GM18502 (cell line): ENCODE measurements around the gene MRPS12.
"Not testable (repeated sequence)": the region's sequence is repeated elsewhere in the genome, so short reads cannot be mapped to it uniquely, and the experiment has no call there.

Source experiments
- ATAC-seq: cut with Tn5 transposase; IDR thresholded peaks from one replicate; pipeline ENCODE4 v1.9.1; 2021; ENCODE audit warnings: mild to moderate bottlenecking; ENCODE audit not compliant: unreplicated experiment, poor library complexity

MRPS12 gene

GRCh38 chr19:38932425-38933179, 1.9 kb downstream of the MRPS12 start:
- no peak for ATAC-seq

- ATAC-seq = no peak
Measured at GRCh38 chr19:38933544-38933943, 2.8 kb downstream of the MRPS12 start.

GRCh38 chr19:38939957-38940356, 9.2 kb downstream of the MRPS12 start:
- no peak for ATAC-seq

GRCh38 chr19:38941466-38941865, 10.7 kb downstream of the MRPS12 start:
- ATAC-seq = not testable (repeated sequence)

- ATAC-seq = no peak
Measured at GRCh38 chr19:38941979-38942378, 11.2 kb downstream of the MRPS12 start.

GRCh38 chr19:38942471-38943181, 11.9 kb downstream of the MRPS12 start:
- ATAC-seq = no peak

- ATAC-seq = no peak
Measured at GRCh38 chr19:38944981-38945506, 14.3 kb downstream of the MRPS12 start.

GRCh38 chr19:38945562-38946228, 15.0 kb downstream of the MRPS12 start:
- ATAC-seq = no peak

GRCh38 chr19:38946229-38947010, 15.7 kb downstream of the MRPS12 start:
- ATAC-seq = no peak

GRCh38 chr19:38949580-38950367, 19.0 kb downstream of the MRPS12 start:
- ATAC-seq = peak; percentile 78

GRCh38 chr19:38951187-38951586, 20.4 kb downstream of the MRPS12 start:
- ATAC-seq = no peak

- ATAC-seq = no peak
Measured at GRCh38 chr19:38952395-38953165, 21.8 kb downstream of the MRPS12 start.

- ATAC-seq = no peak
Measured at GRCh38 chr19:38953677-38954076, 22.9 kb downstream of the MRPS12 start.

- no peak for ATAC-seq
Measured at GRCh38 chr19:38956264-38956663, 25.5 kb downstream of the MRPS12 start.

GRCh38 chr19:38958301-38958700, 27.6 kb downstream of the MRPS12 start:
- no peak for ATAC-seq

GRCh38 chr19:38959618-38960017, 28.9 kb downstream of the MRPS12 start:
- no peak for ATAC-seq

- no peak for ATAC-seq
Measured at GRCh38 chr19:38964738-38965137, 34.0 kb downstream of the MRPS12 start.

- ATAC-seq = not testable (repeated sequence)
Measured at GRCh38 chr19:38966149-38966548, 35.4 kb downstream of the MRPS12 start.
